Endodermal cell (in vitro differentiated cells): Measurements from ENCODE around the gene GANAB. TPM values are rescaled to one million over a fixed set of nuclear protein-coding genes. Genes with fewer than 3 reads are reported as not detected.

Source experiments
- DNase-seq: peaks from one replicate; pipeline ENCODE4 v3.0.0-alpha.2; 2017
- H3K27ac ChIP-seq: 2 replicates; pipeline ENCODE4 v1.5.1; 2013; ENCODE audit warnings: mild to moderate bottlenecking, low read depth, low read length, moderate library complexity
- H3K27me3 ChIP-seq: 2 replicates; pipeline ENCODE4 v1.6.1; 2013; ENCODE audit warnings: mild to moderate bottlenecking, low read length, moderate library complexity; ENCODE audit not compliant: insufficient read depth, control insufficient read depth, poor library complexity, severe bottlenecking
- H3K36me3 ChIP-seq: 2 replicates; pipeline ENCODE4 v1.7.0; 2013; ENCODE audit warnings: mild to moderate bottlenecking, low read length, moderate library complexity; ENCODE audit not compliant: control insufficient read depth, insufficient read depth
- H3K4me1 ChIP-seq: one replicate; pipeline ENCODE4 v1.7.0; 2013; ENCODE audit warnings: low read length; ENCODE audit not compliant: control insufficient read depth, insufficient read depth
- H3K4me3 ChIP-seq: 2 replicates; pipeline ENCODE4 v1.5.1; 2013; ENCODE audit warnings: mild to moderate bottlenecking, low read length, moderate library complexity
- H3K9ac ChIP-seq: 2 replicates; pipeline ENCODE4 v1.6.1; 2013; ENCODE audit warnings: mild to moderate bottlenecking, low read length, moderate library complexity; ENCODE audit not compliant: poor library complexity, severe bottlenecking; ENCODE audit errors: extremely low read depth
- H3K9me3 ChIP-seq: 2 replicates; pipeline ENCODE4 v1.6.1; 2013; ENCODE audit warnings: mild to moderate bottlenecking, low read length, moderate library complexity; ENCODE audit not compliant: control insufficient read depth
- H3K27ac Mint-ChIP-seq: 2 replicates; pipeline ENCODE4 v1.8.0; 2020; ENCODE audit warnings: mixed read lengths
- H3K27me3 Mint-ChIP-seq: 2 replicates; pipeline ENCODE4 v1.8.0; 2021; ENCODE audit warnings: mild to moderate bottlenecking, mixed read lengths; ENCODE audit not compliant: insufficient read depth
- H3K36me3 Mint-ChIP-seq: 2 replicates; pipeline ENCODE4 v1.8.0; 2020; ENCODE audit warnings: low read depth, mixed read lengths
- H3K4me1 Mint-ChIP-seq: 2 replicates; pipeline ENCODE4 v1.8.0; 2020; ENCODE audit warnings: mixed read lengths
- H3K4me3 Mint-ChIP-seq: 2 replicates; pipeline ENCODE4 v1.8.0; 2020; ENCODE audit warnings: mild to moderate bottlenecking, moderate library complexity, mixed read lengths
- H3K9me3 Mint-ChIP-seq: 2 replicates; pipeline ENCODE4 v1.8.0; 2020; ENCODE audit warnings: mild to moderate bottlenecking, mixed read lengths
- WGBS, 2 experiments: methylation state at CpG; one replicate each; pipeline versions ENCODE4 v1.1.5 to v1.1.7; 2013; ENCODE audit warnings: missing lambda C conversion rate in 2 of 2, mixed read lengths in 1 of 2; ENCODE audit not compliant: insufficient coverage in 1 of 2, insufficient read length in 1 of 2; 5-methylcytosine and 5-hydroxymethylcytosine counted together
- total RNA-seq, 2 donors: library from RNA; stranded (reverse); fragmentation: NEBNext Ultra II Directional in 1 of 2; extraction: Animal tissue kit (Norgen Biotek cat#: 25700) in 1 of 2; gene quantifications; 2 replicates in 1 of 2; 3 replicates in 1 of 2; pipeline ENCODE4 v1.2.1, GENCODE V29; 2021
- TF ChIP-seq, protein P1 (sequence below): fragments of 200-600 bp; sonication (generic); conservative IDR thresholded peaks from 2 replicates; pipeline ENCODE4 v1.5.0; 2021; ENCODE audit warnings: antibody characterized with exemption, mild to moderate bottlenecking

GANAB gene
- total RNA-seq, 2 donors from 2014 or later = 377 to 402 TPM

- peaks cover 42% of the 10 kb centered on the region for H3K36me3 Mint-ChIP-seq
- Histone ChIP-seq H3K9ac (no peak overlapping the region), H3K9me3 (no peaks in the 10 kb centered on the region), H3K27me3 (no peaks in the 10 kb centered on the region), H3K36me3 (peaks cover 52% of the 10 kb centered on the region), H3K4me1 (no peaks in the 10 kb centered on the region), H3K27ac (no peak overlapping the region), H3K4me3 (no peak overlapping the region)
- H3K4me1 Mint-ChIP-seq = peaks cover 4% of the 10 kb centered on the region
- H3K9me3 Mint-ChIP-seq = no peaks in the 10 kb centered on the region
- DNase-seq = no peak
- TF ChIP-seq, protein P1, sequence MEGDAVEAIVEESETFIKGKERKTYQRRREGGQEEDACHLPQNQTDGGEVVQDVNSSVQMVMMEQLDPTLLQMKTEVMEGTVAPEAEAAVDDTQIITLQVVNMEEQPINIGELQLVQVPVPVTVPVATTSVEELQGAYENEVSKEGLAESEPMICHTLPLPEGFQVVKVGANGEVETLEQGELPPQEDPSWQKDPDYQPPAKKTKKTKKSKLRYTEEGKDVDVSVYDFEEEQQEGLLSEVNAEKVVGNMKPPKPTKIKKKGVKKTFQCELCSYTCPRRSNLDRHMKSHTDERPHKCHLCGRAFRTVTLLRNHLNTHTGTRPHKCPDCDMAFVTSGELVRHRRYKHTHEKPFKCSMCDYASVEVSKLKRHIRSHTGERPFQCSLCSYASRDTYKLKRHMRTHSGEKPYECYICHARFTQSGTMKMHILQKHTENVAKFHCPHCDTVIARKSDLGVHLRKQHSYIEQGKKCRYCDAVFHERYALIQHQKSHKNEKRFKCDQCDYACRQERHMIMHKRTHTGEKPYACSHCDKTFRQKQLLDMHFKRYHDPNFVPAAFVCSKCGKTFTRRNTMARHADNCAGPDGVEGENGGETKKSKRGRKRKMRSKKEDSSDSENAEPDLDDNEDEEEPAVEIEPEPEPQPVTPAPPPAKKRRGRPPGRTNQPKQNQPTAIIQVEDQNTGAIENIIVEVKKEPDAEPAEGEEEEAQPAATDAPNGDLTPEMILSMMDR = no peak
- 90 to 96% methylated on average over 8 of the region's 8 CpGs for WGBS, 2 experiments
- no peak overlapping the region for H3K27ac Mint-ChIP-seq
- H3K4me3 Mint-ChIP-seq = peak overlapping the region; percentile 96
- H3K27me3 Mint-ChIP-seq = no peaks in the 10 kb centered on the region
Measured at GRCh38 chr11:62644220-62644619, 2.2 kb downstream of the GANAB start.

- H3K4me1 ChIP-seq = no peaks in the 10 kb centered on the region
- H3K9ac ChIP-seq = no peak overlapping the region
- peaks cover 82% of the 10 kb centered on the region for H3K36me3 Mint-ChIP-seq
- no peak overlapping the region for H3K27ac ChIP-seq
- no peaks in the 10 kb centered on the region for H3K9me3 Mint-ChIP-seq
- TF ChIP-seq, protein P1 = no peak
- no peak overlapping the region for H3K4me3 Mint-ChIP-seq
- H3K27me3 Mint-ChIP-seq = no peaks in the 10 kb centered on the region
- no peak for DNase-seq
- no peaks in the 10 kb centered on the region for H3K4me1 Mint-ChIP-seq
- no peak overlapping the region for H3K4me3 ChIP-seq
- 95 to 98% methylated on average over 5 to 6 of the region's 6 CpGs for WGBS, 2 experiments
- no peaks in the 10 kb centered on the region for H3K27me3 ChIP-seq
- H3K27ac Mint-ChIP-seq = peak overlapping the region; percentile 26
- peaks cover 94% of the 10 kb centered on the region for H3K36me3 ChIP-seq
- no peaks in the 10 kb centered on the region for H3K9me3 ChIP-seq
Measured at GRCh38 chr11:62632492-62632891, 13.9 kb downstream of the GANAB start.

DNA sequence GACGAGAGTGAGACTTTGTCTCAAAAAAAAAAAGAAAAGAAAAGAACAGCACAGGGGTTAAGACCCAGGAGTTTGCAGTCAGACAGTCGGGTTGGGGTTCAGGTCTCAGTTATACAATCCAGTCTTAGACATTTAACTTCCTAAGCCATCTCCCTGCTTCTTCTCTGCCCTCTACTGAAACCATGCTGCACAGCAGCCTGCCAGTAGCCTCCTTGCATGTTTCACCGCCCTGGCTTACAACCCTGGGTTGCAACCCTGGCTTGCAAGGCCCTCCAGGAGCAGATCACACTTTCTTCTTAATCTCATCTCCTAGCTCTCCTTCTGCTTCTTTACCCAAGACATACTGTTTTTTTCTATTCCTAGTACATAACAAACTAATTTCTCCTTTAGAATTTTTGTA, 18.7 kb downstream of the GANAB start:
- Mint-ChIP-seq H3K4me1 (no peaks in the 10 kb centered on the region), H3K4me3 (no peak overlapping the region), H3K27ac (peak overlapping the region; percentile 57), H3K9me3 (no peaks in the 10 kb centered on the region), H3K27me3 (no peaks in the 10 kb centered on the region), H3K36me3 (peaks cover 81% of the 10 kb centered on the region)
- H3K36me3 ChIP-seq = peaks cover 84% of the 10 kb centered on the region
- no peaks in the 10 kb centered on the region for H3K27me3 ChIP-seq
- no peak overlapping the region for H3K4me3 ChIP-seq
- no peak for DNase-seq
- no peaks in the 10 kb centered on the region for H3K4me1 ChIP-seq
- WGBS, 2 experiments = 93 to 95% methylated on average over 2 to 3 of the region's 3 CpGs
- no peaks in the 10 kb centered on the region for H3K9me3 ChIP-seq
- no peak overlapping the region for H3K9ac ChIP-seq
- H3K27ac ChIP-seq = no peak overlapping the region
- TF ChIP-seq, protein P1 = no peak
